Measurements from ENCODE around the gene LMTK3.
A peak's percentile ranks its signal among the peaks of the same experiment; 100 is the strongest.

The LMTK3 gene, protein sequence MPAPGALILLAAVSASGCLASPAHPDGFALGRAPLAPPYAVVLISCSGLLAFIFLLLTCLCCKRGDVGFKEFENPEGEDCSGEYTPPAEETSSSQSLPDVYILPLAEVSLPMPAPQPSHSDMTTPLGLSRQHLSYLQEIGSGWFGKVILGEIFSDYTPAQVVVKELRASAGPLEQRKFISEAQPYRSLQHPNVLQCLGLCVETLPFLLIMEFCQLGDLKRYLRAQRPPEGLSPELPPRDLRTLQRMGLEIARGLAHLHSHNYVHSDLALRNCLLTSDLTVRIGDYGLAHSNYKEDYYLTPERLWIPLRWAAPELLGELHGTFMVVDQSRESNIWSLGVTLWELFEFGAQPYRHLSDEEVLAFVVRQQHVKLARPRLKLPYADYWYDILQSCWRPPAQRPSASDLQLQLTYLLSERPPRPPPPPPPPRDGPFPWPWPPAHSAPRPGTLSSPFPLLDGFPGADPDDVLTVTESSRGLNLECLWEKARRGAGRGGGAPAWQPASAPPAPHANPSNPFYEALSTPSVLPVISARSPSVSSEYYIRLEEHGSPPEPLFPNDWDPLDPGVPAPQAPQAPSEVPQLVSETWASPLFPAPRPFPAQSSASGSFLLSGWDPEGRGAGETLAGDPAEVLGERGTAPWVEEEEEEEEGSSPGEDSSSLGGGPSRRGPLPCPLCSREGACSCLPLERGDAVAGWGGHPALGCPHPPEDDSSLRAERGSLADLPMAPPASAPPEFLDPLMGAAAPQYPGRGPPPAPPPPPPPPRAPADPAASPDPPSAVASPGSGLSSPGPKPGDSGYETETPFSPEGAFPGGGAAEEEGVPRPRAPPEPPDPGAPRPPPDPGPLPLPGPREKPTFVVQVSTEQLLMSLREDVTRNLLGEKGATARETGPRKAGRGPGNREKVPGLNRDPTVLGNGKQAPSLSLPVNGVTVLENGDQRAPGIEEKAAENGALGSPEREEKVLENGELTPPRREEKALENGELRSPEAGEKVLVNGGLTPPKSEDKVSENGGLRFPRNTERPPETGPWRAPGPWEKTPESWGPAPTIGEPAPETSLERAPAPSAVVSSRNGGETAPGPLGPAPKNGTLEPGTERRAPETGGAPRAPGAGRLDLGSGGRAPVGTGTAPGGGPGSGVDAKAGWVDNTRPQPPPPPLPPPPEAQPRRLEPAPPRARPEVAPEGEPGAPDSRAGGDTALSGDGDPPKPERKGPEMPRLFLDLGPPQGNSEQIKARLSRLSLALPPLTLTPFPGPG (N-terminal part only)

DNA sequence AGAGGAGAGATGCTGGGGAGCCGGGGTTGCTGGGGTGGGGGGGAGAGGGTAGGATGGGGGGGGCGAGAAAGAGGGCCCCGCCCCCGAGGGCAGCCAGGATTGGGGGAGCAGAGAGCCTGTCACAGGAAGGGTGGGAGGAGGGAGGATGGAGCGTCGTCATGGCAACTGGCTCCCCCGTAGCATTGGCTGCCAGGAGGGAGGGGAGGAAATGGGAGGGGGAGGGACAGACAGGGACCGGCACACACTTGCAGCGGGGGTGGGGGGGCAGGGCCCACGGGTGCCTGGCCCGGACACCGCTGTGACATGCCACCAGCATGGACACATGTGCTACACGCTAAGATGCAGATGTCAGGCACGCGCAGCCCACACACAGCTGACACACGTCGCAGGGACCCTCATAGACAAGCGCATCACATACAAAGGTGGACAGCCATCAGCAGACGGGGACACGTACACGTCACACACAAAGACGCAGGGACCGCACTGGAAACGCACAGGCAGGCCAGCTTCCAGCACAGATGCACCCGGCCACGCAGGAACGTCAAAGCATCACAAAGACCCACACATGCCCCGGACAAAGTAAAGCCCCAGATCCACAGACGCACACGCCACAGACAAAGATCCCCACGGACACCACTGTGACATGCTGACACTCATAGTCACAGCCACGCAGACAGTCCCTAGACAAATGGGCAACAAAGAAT is at the start of gene LMTK3:
LMTK3 (minus strand) TSS at position 36 of the 704 bp plus-strand sequence. CDS start 259 bp downstream, outside the sequence.
- peak; percentile 12 for DNase-seq

DNA sequence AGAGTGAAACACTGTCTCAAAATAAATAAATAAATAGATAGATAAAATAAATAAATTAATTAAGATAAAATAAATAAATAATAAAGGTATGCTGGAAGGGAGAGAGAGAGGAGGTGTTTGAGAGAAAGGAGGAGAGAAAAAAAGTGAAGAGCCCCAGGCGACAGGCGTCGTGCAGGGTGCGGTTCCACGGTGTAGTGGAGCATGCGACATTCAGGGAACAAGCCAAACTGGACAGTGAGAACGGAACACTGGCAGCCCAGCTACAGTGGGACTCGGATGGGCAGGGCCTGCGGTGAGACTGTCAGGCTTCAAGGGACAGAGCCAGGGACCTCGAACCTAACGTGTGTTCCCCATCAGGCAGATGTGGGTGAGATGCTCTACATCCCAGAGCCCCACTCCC is 49.8 kb upstream of the LMTK3 start:
- DNase-seq, result no peak

DNA sequence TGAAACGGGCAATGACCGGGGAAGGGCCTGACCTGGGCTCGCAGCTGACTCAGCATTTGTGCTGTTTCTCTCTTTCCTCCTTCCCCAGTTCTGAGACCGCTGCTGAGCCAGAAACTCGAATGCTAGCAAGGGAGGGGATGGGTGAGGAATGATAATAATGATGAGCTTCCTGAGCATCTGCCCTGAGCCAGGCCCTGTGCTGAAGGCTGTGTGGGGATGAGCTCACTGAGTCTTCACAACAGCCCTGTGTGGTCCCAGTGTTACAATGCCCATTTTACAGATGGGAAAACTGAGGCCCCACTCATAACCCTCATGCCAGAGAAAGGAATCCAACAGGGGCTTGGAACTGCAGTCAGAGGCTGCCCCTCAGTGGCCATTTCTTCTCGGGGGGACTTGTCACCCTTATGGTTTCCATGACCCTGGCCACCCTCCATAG is 48.5 kb upstream of the LMTK3 start:
- no peak for DNase-seq

DNA sequence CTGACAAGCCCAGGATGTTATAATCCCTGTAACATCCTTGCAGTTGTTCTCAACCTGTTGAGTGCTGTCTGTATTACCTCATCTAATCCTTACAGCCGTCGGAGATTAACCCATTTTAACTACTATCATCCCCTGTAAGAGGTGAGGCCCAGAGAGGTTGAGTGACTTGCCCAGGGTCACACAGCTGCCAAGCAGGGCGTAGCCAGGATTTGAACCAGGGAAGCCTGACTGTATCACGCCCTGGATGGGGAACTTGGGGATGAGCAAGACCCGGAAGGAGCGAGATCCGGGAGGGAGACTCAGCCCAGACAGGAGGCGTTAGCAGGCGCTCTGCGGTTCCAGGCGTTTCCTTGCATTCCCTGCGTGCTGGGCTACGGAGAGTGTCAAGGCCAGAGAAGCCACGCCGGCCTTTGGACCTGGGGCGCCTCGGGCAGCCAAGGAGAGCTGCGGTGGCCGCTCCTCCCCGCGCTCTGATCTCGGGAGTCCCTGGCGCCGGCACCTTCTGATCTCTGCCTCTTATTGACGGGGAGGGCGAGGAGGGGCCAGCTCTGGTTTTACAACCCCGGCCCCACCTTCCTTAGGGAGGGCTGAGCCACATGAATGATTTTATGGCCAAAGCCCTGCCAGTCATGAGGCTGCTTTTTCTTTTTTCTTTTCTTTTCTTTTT is 46.5 kb upstream of the LMTK3 start:
- DNase-seq, result no peak

DNA sequence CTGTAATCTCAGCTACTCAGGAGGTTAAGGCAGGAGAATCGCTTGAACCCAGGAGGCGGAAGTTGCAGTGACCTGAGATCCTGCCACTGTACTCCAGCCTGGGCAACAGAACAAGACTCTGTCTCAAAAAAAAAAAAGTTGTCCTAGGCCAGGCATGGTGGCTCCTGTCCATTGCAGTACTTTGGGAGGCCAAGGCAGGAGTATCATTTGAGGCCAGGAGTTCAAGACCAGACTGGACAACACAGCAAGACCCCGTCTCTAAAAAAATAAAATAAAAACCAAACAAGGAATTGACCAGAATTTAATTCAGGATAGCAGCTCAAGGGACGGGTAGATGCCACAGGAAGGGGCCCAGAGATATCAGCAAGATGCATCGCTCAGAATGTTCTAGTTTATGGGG is 45.2 kb upstream of the LMTK3 start:
- DNase-seq, result no peak

DNA sequence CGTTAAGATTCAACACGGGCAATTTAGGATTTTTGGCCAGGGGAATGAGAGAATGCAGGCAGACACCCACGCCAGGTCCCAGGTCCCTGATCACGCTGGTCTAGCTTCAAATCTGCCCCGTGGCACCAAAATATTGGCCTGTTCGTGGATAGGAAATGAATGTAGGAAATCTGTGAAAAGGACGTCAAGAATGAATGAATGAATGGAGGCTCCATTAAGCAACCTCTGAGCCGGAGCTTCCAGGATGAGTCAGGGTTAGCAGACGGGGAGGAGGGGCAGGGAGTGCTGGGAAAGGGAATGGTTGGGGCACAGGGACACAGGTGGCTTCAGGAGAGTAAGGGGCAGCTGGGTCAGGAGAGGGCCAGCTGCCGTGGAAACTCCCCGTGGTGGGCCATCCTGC is 44.5 kb upstream of the LMTK3 start:
- DNase-seq, result no peak

DNA sequence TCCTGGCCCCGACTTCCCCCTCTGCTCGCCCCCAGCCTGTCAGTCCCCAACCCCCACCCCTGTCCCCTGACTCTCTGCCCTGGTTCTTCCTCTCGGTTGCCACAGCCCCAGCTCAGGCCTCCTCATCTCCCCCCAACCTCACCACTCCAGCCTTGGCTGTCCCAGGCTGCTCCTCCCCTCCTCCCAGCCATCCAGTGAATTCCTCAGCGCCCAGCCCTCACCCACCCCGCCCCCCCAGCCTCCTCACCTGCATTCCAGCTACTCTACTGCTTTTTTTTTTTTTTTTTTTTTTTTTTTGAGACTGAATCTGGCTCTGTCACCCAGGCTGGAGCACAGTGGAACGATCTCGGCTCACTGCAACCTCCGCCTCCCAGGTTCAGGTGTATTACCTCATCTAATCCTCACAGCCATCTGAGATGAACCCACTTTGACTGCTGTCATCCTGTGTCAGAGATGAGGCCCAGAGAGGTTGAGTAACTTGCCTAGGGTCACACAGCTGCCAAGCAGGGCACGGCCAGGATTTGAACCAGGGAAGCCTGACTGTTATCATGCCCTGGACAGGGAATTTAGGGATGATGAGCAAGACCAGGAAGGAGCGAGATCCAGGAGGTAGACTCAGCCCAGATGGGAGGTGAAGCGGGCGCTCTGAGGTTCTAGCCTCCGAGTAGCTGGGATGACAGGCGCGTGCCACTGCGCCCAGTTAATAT is 42.9 kb upstream of the LMTK3 start:
- no peak for DNase-seq

DNA sequence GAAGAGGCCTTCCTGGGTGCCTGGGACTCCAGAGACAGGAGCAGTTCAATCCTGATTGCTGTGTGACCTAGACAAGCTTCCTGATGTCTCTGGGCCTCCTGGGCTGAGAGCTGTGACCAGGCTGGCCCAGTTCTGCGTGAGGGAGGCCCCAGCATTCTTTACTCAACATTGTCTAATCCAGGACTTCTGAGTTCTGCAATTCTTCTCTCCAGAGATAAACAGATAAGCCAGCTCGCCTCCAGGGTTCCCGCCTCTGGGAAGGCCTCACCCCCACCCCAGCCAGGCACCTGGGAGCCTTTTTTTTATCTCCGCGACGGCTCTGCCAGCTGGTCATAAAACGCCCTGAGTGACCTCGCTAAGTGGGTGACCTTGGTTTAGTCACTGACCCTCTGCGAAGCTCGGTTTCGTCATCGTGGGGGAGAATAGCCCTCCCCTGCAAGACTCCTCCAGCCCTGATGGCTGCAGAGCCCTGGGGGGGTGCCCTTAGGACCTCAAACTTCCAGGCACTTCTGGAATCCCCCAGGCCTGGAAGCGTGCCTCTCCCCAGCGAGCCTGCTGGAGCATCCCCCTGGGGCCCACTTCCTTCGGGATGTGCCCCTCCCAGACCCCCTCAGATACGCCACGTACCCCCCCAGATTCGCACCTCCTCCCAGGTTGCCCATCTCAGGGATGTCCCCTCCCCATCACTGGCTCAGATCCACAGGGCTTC is 42.2 kb upstream of the LMTK3 start:
- no peak for DNase-seq

DNA sequence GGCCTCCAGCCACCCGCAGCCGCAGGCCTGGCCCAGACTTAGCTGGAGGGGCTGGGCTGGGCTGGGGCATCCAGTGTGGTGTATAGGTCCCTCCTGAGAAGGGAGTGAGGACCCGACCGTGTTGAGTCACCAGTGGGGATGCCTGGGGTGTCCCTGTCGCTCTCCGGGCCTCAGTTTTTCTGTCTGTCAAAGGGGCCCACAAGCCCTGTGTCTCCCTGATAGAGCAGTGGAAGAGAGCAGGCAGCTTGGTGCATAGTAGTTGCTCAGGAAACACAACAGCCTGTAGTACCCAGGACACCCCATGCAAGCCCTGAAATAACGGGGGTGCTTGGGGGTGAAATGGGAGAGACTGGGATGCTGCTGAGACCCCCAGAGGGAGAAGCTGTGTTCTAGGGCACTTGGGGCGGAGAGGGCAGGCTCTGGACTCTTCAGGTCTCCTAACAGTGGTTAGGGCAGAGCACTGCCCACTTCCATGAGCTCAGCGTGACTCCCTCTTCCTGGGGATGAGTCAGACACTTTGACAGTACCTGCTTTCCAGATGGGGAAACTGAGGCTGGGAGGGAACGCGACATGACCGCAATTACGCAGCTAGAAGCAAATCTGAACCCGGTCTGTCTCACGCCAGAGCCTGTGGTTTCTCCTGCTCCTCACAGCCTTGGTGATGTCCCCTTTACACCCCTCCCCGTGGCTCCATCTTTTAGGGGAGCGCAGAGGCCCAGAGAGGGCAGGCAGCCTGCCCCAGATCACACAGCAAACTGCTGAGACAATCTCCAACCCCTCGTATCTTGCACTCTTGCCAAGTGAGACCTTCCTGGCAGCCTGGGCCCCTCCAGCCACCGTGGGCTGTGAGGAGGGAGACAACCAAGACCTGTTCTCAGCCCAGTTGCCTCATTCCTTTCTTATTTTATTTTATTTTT is 41.0 kb upstream of the LMTK3 start:
- no peak for DNase-seq

DNA sequence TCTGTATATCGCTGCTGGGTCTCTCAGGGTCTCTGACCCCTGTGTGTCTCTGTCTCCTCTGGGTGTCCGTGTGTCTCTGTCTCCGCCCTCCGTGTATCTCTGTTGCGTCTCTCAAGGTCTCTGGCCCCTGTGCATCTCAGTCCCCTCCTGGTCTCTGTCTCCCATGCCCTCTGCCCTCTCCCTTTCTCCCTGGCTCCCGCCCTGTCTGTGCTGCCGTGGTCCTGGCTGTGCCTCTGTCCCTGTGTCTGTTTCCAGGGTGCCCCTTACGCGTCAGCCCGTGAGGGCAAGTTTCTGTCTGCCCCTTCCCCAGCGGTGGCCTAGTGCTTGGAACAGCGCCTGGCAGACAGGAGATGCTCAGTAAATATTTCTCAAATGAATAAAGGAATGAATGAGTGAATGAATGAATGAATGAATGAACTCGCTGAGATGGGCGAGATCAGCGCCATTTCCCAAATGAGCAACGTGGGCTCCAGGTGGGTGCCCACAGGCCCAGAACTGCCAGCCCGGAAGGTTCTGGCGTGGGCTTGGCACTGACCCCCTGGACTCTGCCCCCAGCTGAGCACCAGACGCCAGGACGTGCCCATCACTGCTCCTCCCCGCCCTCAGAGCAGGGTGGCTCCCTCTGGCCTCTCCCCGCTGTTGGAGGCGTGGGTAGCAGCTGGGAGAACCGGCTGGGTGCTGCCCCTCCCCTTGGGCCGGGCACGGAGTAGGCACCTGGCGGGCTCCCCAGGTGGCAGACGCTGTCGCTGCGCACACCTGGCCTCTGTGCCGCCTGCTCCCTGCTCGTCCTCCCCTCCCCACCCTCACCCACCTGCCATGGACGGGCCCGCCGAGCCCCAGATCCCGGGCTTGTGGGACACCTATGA is 40.0 kb upstream of the LMTK3 start, which contains the start of gene SULT2B1:
SULT2B1 (plus strand) TSS at position 736 of the 866 bp plus-strand sequence; CDS start at position 817, 81 bp downstream.
- peak; percentile 23 for DNase-seq

DNA sequence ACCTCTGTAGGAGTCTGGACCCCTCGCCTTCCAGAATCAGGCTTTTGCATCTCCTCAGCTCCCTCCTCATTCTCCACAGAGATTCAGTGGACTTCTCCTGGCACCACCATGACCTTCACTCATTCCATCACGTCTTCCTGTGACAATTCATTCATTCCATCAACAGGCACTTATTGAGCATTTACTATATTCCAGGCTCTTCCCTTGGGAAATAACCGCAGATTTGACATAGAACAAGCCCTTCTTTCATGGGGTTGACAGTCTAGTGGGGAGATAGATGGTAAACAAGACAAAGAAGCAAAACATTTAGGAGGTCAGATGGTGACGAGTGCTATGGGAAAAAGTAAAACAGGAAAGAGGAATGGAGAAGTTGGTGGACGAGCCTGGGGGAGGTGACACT is 37.7 kb upstream of the LMTK3 start:
- no peak for DNase-seq

DNA sequence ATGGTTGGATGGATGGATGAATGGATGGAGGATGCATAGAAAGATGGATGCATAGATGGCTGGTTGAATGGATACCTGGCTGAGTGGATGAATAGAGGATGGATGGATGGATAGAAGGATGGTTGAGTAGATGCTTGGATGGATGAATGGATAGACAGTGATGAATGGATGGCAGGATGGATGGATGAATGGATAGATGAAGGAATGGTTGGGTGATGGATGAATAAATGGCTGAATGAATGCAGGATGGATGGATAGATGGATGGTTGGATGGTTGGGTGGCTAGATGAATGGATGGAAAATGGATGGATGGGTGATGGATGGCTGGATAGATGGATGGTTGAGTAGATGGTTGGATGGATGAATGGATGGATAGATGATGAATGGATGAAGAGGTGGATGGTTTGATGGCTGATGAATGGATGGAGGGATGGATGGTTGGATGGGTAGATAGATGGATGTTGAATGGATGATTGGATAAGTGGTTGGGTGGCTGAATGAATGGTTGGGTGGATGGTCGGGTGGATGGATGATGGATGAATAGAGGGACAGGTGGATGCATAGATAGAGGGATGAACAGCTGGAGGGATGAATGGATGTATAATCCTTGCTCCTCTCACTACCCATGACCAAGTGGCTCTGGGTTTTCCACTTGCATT is 36.7 kb upstream of the LMTK3 start:
- DNase-seq, result no peak

DNA sequence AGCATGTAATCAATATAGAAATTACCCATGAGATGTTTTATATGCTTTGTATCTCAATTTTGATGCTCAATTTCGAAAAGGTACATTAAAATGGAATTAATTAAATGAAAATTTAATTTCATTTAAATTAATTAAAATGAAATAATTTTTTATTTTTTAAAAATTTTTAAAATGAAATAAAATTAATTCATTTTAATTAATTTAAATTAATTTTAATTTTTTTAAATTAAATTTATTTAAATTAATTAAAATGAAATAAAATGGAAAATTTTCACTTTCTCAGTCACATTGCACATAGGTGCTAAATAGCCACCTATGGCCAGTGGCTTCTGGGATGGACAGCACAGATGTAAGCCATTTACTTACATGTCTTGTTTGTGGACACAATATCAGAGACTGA is 36.1 kb upstream of the LMTK3 start:
- DNase-seq, result no peak

DNA sequence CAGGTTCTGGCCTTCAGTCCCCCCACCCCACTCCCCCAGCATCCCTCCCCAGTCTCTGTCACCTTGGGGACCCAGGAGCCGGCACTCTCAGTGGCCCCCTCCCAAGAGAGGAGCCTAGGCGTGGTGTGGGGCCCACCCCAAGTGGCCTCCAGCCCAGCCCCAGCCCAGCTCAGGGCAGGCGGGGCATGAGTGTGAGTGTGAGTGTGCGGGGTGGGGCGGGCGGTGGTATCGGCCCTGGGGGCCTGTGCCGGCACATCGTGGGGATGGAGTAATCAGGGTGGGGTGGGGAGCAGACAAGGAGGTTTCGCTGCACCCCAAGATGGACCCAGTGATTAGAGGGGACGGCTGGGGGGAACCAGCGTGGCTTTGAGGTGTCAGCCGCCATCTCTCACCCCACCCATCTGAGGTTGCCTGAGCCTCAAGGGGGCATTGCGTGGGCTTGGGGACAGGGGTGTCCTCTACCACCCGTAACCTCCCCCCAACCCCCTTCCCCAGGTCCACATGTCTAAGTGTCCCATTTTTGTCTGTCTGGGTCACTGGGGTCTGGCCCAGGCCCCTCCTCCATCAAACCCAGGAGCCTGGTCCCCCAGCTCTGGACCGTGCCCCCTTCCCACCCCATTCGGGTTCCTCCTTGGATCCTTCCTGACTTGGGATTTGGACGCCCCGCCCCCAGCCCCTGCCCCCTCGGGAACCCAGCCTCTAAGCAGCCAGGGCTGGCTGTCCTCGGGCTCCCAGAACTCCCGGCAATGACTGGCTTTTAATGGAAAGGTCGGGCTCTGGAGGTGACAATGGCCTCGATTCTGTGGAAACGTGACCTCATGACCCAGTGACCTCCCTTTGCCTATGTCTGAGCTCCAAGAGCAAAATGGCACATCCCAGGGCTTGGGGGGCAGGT is 33.5 kb upstream of the LMTK3 start:
- no peak for DNase-seq

DNA sequence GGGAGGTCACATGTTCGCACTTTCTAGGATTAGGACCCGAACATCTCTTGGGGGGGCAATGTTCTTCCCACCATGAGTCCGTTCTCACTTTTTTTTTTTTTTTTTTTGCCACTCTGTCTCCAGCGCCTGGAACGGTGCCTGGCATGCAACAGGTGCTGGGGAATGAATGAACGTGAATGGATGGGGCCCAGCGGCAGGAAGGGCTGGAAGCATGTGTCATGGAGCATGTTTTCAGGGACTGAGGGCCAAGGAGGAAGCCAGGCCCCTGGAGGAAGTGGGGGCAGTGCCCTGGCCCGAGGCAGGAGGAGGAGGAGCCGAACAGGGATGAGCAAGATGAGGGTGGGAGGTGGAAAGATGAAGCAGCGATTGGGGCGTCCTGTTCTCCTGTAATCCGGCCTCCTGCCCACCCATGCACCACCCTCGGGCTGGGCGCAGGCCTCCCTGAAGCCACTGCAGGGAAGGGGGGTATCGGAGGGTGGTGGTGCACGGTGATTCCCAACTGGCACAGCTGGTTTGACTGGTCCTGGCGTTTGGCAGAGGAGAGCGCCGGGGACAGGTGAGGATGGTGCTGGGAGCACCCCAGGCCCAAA is 31.6 kb upstream of the LMTK3 start:
- no peak for DNase-seq

DNA sequence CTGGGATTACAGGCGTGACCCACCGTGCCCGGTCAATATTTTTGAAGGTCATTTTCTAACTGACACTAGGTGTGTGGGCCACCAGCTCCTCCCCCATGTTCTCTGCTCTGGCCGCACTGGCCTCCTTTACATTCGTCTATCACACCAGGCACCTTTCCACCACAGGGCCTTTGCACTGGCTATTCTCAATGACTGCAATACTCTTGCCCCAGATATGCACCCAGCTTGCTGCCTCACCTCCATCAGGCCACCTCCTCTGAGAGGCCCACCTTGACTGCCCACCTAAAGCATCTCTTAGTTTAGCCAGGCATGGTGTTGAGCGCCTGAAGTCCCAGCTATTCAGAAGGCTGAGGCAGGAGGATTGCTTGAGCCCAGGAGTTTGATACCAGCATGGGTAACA is 30.2 kb upstream of the LMTK3 start:
- no peak for DNase-seq
